ENCODE data around the gene PKD1. TPM values are rescaled to one million over a fixed set of nuclear protein-coding genes. Genes with fewer than 3 reads are reported as not detected.
A peak's percentile ranks its signal among the peaks of the same experiment; 100 is the strongest.

Gene PKD1
- total and polyA plus RNA-seq, 2 of the 13 experiments (the other 11 are each of a cell fraction or from before 2014, with no cell fraction given): 22.1 to 23.0 TPM

- TF ChIP-seq KDM2A (CRISPR knock-in tag; IDR thresholded peaks at IDR 0.05; ENCODE audit: borderline replicate concordance, low read depth) (0 out of 2 replicates have a peak, but pooled peaks have one; percentile 6), HNF4A (CRISPR knock-in tag; IDR thresholded peaks at IDR 0.05) (no peak), ZNF564 (CRISPR knock-in tag; IDR thresholded peaks at IDR 0.05) (no peak), ATAD3A (CRISPR knock-in tag; IDR thresholded peaks at IDR 0.05) (no peak), ZFY (CRISPR knock-in tag; IDR thresholded peaks at IDR 0.05) (peak; percentile 24; the same call in 1 of the 2 replicates), ARID2 (CRISPR knock-in tag; IDR thresholded peaks at IDR 0.05; ENCODE audit: borderline replicate concordance) (0 out of 2 replicates have a peak, but pooled peaks have one; percentile 13), ZBTB10 (CRISPR knock-in tag; IDR thresholded peaks at IDR 0.05; ENCODE audit: borderline replicate concordance) (no peak), ZBTB7B (CRISPR knock-in tag; IDR thresholded peaks at IDR 0.05) (peak; percentile 23; the same call in 1 of the 2 replicates), KDM4B (CRISPR knock-in tag; IDR thresholded peaks at IDR 0.05) (no peak), DR1 (CRISPR knock-in tag; IDR thresholded peaks at IDR 0.05) (peak; percentile 23; the same call in 1 of the 2 replicates), TAF1 (CRISPR knock-in tag; IDR thresholded peaks at IDR 0.05) (0 out of 2 replicates have a peak, but pooled peaks have one; percentile 2), MAZ (IDR thresholded peaks at IDR 0.05; ENCODE audit: borderline replicate concordance, low read depth, low read length) (no peak), MAZ (CRISPR knock-in tag; IDR thresholded peaks at IDR 0.05; ENCODE audit: low read depth) (0 out of 2 replicates have a peak, but pooled peaks have one; percentile 20), FOXJ3 (CRISPR knock-in tag; IDR thresholded peaks at IDR 0.05; ENCODE audit: borderline replicate concordance) (0 out of 2 replicates have a peak, but pooled peaks have one; percentile 30), FOXA1 (IDR thresholded peaks at IDR 0.05) (no peak), FOXA1 (CRISPR knock-in tag; IDR thresholded peaks at IDR 0.05) (0 out of 2 replicates have a peak, but pooled peaks have one; percentile 2), HDAC2 (CRISPR knock-in tag; IDR thresholded peaks at IDR 0.05) (no peak), SIN3A (IDR thresholded peaks at IDR 0.05; ENCODE audit: borderline replicate concordance, low read depth, low read length) (no peak), SALL2 (CRISPR knock-in tag; IDR thresholded peaks at IDR 0.05) (0 out of 2 replicates have a peak, but pooled peaks have one; percentile 39), ZNF598 (CRISPR knock-in tag; IDR thresholded peaks at IDR 0.05; ENCODE audit: borderline replicate concordance) (no peak)
- TF ChIP-seq, protein P1, sequence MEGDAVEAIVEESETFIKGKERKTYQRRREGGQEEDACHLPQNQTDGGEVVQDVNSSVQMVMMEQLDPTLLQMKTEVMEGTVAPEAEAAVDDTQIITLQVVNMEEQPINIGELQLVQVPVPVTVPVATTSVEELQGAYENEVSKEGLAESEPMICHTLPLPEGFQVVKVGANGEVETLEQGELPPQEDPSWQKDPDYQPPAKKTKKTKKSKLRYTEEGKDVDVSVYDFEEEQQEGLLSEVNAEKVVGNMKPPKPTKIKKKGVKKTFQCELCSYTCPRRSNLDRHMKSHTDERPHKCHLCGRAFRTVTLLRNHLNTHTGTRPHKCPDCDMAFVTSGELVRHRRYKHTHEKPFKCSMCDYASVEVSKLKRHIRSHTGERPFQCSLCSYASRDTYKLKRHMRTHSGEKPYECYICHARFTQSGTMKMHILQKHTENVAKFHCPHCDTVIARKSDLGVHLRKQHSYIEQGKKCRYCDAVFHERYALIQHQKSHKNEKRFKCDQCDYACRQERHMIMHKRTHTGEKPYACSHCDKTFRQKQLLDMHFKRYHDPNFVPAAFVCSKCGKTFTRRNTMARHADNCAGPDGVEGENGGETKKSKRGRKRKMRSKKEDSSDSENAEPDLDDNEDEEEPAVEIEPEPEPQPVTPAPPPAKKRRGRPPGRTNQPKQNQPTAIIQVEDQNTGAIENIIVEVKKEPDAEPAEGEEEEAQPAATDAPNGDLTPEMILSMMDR (CRISPR knock-in tag; IDR thresholded peaks at IDR 0.05): 0 out of 2 replicates have a peak, but pooled peaks have one; percentile 10
- TF ChIP-seq, protein P2, sequence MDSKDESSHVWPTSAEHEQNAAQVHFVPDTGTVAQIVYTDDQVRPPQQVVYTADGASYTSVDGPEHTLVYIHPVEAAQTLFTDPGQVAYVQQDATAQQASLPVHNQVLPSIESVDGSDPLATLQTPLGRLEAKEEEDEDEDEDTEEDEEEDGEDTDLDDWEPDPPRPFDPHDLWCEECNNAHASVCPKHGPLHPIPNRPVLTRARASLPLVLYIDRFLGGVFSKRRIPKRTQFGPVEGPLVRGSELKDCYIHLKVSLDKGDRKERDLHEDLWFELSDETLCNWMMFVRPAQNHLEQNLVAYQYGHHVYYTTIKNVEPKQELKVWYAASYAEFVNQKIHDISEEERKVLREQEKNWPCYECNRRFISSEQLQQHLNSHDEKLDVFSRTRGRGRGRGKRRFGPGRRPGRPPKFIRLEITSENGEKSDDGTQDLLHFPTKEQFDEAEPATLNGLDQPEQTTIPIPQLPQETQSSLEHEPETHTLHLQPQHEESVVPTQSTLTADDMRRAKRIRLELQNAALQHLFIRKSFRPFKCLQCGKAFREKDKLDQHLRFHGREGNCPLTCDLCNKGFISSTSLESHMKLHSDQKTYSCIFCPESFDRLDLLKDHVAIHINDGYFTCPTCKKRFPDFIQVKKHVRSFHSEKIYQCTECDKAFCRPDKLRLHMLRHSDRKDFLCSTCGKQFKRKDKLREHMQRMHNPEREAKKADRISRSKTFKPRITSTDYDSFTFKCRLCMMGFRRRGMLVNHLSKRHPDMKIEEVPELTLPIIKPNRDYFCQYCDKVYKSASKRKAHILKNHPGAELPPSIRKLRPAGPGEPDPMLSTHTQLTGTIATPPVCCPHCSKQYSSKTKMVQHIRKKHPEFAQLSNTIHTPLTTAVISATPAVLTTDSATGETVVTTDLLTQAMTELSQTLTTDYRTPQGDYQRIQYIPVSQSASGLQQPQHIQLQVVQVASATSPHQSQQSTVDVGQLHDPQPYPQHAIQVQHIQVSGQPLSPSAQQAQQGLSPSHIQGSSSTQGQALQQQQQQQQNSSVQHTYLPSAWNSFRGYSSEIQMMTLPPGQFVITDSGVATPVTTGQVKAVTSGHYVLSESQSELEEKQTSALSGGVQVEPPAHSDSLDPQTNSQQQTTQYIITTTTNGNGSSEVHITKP (CRISPR knock-in tag; IDR thresholded peaks at IDR 0.05; ENCODE audit: low read depth): no peak
- TF ChIP-seq, protein P3, sequence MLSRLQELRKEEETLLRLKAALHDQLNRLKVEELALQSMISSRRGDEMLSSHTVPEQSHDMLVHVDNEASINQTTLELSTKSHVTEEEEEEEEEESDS (CRISPR knock-in tag; IDR thresholded peaks at IDR 0.05; ENCODE audit: borderline replicate concordance): no peak
Observed at GRCh38 chr16:2162676-2163118, 27.0 kb upstream of the PKD1 start (continued).
